Psoas muscle (tissue), 8 donors: ENCODE data around the gene STARD4. TPM values are rescaled to one million over a fixed set of nuclear protein-coding genes. Genes with fewer than 3 reads are reported as not detected.

ENCODE experiments used
- ATAC-seq, 4 donors: fragments of 200-7000 bp; cut with Tn5 transposase; one replicate each; pipeline ENCODE4 v1.9.1; 2020; ENCODE audit warnings: moderate library complexity in 3 of 4, mild to moderate bottlenecking in 2 of 4
- DNase-seq, 2 donors: peaks; one replicate each; pipeline ENCODE4 v3.0.0-alpha.2; 2020
- H3K27ac ChIP-seq: fragments of 200-600 bp; one replicate; pipeline ENCODE4 v1.8.0; 2022
- H3K27me3 ChIP-seq, 3 donors: fragments of 200-600 bp in 1 of 3; one replicate each; pipeline versions ENCODE4 v1.6.1 to v1.8.0; 2013 to 2022; ENCODE audit warnings: low read length in 2 of 3, mild to moderate bottlenecking in 2 of 3, moderate library complexity in 1 of 3; ENCODE audit not compliant: insufficient read depth in 3 of 3
- H3K36me3 ChIP-seq, 2 donors: fragments of 200-600 bp in 1 of 2; one replicate each; pipeline versions ENCODE4 v1.6.1 to v1.8.0; 2013 to 2022; ENCODE audit warnings: low read depth in 1 of 2, mild to moderate bottlenecking in 1 of 2, moderate library complexity in 1 of 2; ENCODE audit not compliant: insufficient read depth in 1 of 2
- H3K4me1 ChIP-seq: fragments of 200-600 bp; one replicate; pipeline ENCODE4 v1.8.0; 2022
- H3K4me3 ChIP-seq: fragments of 200-600 bp; one replicate; pipeline ENCODE4 v1.8.0; 2022; ENCODE audit warnings: mild to moderate bottlenecking
- H3K9me3 ChIP-seq: fragments of 200-600 bp; one replicate; pipeline ENCODE4 v1.8.0; 2022
- CTCF ChIP-seq: fragments of 200-600 bp; IDR thresholded peaks from one replicate; pipeline ENCODE4 v1.8.0; 2022; ENCODE audit warnings: antibody characterized with exemption
- WGBS, 3 donors: extraction: QIAGEN DNeasy Blood & Tissue Kit; methylation state at CpG; one replicate each; pipeline versions ENCODE4 v1.1.6 to v1.1.7; 2013; 5-methylcytosine and 5-hydroxymethylcytosine counted together
- intact Hi-C, 2 donors: fragments of 100-400 bp; cut with DNase I; formaldehyde crosslinking; loops; one replicate each; pipeline versions ENCODE4 v1.11.0 to v1.14.2; 2022
- polyA plus RNA-seq, 3 donors: library from polyadenylated mRNA; stranded (reverse); fragments of 200-250 nt; gene quantifications; one replicate each; pipeline ENCODE4 v1.2.3, GENCODE V29; 2013
- total RNA-seq, 4 donors: library from RNA; stranded (reverse); fragmentation: NEBNext Ultra II Directional in 2 of 4; extraction: Animal tissue kit (Norgen Biotek cat#: 25700) in 2 of 4; gene quantifications; one replicate each; pipeline versions ENCODE4 v1.2.1 to v1.2.4, GENCODE V29; 2021 to 2023
- donor health status: healthy with polysubstance abuse.
- donor health status: DM: no; HTN: no; CAD: no; lungs with moderate emphysema.
- donor health status: Bipolar disorder and iron deficiency.
- donor health status: healthy.
- donor health status: DM: yes; HTN: yes; CAD: no.
- donor health status: DM: no; HTN: no; CAD: no.
- donor health status: DM: no; HTN: no; CAD: no.
- donor health status: DM: yes; HTN: yes; CAD: no.

Gene STARD4
- total and polyA plus RNA-seq, 7 donors, result 0.86 to 2.3 (median 1.3) TPM

- ATAC-seq, result no peak
- Histone ChIP-seq H3K4me1 (no peaks in the 10 kb centered on the region), H3K36me3 (no peaks in the 10 kb centered on the region), H3K9me3 (no peaks in the 10 kb centered on the region), H3K27ac (no peak overlapping the region), H3K27me3 (no peaks in the 10 kb centered on the region), H3K4me3 (no peak overlapping the region)
- no peak for TF ChIP-seq CTCF
- intact Hi-C loops, result no loop called here
- no peak for DNase-seq
Observed at GRCh38 chr5:111488353-111488752, 24.0 kb downstream of the STARD4 start.

GRCh38 chr5:111486926-111487325 lies 25.4 kb downstream of the STARD4 start:
- Histone ChIP-seq H3K27ac (no peak overlapping the region), H3K27me3 (no peaks in the 10 kb centered on the region), H3K4me1 (no peaks in the 10 kb centered on the region), H3K9me3 (no peaks in the 10 kb centered on the region), H3K4me3 (no peak overlapping the region), H3K36me3 (no peaks in the 10 kb centered on the region)
- DNase-seq, result no peak
- no peak for ATAC-seq
- no peak for TF ChIP-seq CTCF
- intact Hi-C loops, result no loop called here

- TF ChIP-seq CTCF, result no peak
- H3K4me3 ChIP-seq, result no peak overlapping the region
- no peaks in the 10 kb centered on the region for H3K4me1 ChIP-seq
- H3K27ac ChIP-seq, result no peak overlapping the region
- no peak for DNase-seq
- no peaks in the 10 kb centered on the region for H3K9me3 ChIP-seq
- H3K27me3 ChIP-seq, result no peaks in the 10 kb centered on the region
- no peaks in the 10 kb centered on the region for H3K36me3 ChIP-seq
- ATAC-seq, result no peak
- 34 to 45% (median 44%) methylated on average over 2 of the region's 2 CpGs for WGBS, 3 donors
- intact Hi-C loops, result no loop called here
Observed at GRCh38 chr5:111486055-111486454, 26.3 kb downstream of the STARD4 start.

GRCh38 chr5:111480346-111480745 lies 32.0 kb downstream of the STARD4 start:
- Histone ChIP-seq H3K27ac (no peak overlapping the region), H3K9me3 (no peaks in the 10 kb centered on the region), H3K36me3 (no peaks in the 10 kb centered on the region), H3K4me1 (no peaks in the 10 kb centered on the region), H3K27me3 (no peaks in the 10 kb centered on the region), H3K4me3 (no peak overlapping the region)
- DNase-seq (no peak), ATAC-seq (no peak)
- intact Hi-C loops, result no loop called here
- WGBS, 3 donors, result 50 to 58% (median 58%) methylated on average over 4 of the region's 4 CpGs
- TF ChIP-seq CTCF, result no peak

GRCh38 chr5:111478898-111479297 lies 33.4 kb downstream of the STARD4 start:
- TF ChIP-seq CTCF, result no peak
- Histone ChIP-seq H3K4me3 (no peak overlapping the region), H3K9me3 (no peaks in the 10 kb centered on the region), H3K36me3 (no peaks in the 10 kb centered on the region), H3K27me3 (no peaks in the 10 kb centered on the region), H3K4me1 (no peaks in the 10 kb centered on the region), H3K27ac (no peak overlapping the region)
- WGBS, 3 donors, result 95 to 98% (median 96%) methylated on average over 2 of the region's 2 CpGs
- intact Hi-C loops, result no loop called here
- ATAC-seq, result no peak
- no peak for DNase-seq
